ENCODE measurements around the gene NDE1. TPM values are rescaled to one million over a fixed set of nuclear protein-coding genes. Genes with fewer than 3 reads are reported as not detected.
"Not testable (repeated sequence)": the region's sequence is repeated elsewhere in the genome, so short reads cannot be mapped to it uniquely, and the experiment has no call there.

Gene NDE1
- total and polyA plus RNA-seq, 11 donors, result 5.9 to 32.3 (median 17.3) TPM

DNA sequence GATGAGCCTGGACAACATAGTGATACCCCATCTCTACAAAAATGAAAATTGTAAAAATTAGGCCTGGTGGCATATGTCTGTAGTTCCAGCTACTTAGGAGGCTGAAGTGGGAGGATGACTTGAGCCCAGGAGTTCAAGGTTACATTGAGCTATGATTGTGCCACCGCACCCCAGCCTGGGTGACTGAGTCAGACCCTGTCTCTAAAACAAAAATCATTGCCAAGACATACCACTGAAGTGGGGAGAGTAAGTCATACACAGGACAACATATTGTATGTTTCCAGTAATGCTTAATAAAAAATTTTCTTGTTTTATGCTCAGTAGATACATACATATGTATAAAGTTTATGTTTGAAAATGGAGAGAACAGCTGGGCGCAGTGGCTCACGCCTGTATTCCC is 39.2 kb downstream of the NDE1 start:
- WGBS, 4 donors, result 95 to 98% (median 97%) methylated on average over 3 of the region's 3 CpGs
- H3K36me3 ChIP-seq, result peaks cover 0 to 99% (median 86%) of the 10 kb centered on the region in 9 donors
- intact Hi-C loops (cut with DNase I), result no loop called here
- no peak for DNase-seq
- no peak for ATAC-seq
- no peak overlapping the region for H3K4me3 ChIP-seq
- H3K27ac ChIP-seq, result no peak overlapping the region
- no peaks in the 10 kb centered on the region for H3K9me3 ChIP-seq
- no peaks in the 10 kb centered on the region for H3K27me3 ChIP-seq
- H3K4me1 ChIP-seq, result no peaks in the 10 kb centered on the region
- no peak for TF ChIP-seq POLR2A (IDR thresholded peaks at IDR 0.05)
- TF ChIP-seq, protein P1, sequence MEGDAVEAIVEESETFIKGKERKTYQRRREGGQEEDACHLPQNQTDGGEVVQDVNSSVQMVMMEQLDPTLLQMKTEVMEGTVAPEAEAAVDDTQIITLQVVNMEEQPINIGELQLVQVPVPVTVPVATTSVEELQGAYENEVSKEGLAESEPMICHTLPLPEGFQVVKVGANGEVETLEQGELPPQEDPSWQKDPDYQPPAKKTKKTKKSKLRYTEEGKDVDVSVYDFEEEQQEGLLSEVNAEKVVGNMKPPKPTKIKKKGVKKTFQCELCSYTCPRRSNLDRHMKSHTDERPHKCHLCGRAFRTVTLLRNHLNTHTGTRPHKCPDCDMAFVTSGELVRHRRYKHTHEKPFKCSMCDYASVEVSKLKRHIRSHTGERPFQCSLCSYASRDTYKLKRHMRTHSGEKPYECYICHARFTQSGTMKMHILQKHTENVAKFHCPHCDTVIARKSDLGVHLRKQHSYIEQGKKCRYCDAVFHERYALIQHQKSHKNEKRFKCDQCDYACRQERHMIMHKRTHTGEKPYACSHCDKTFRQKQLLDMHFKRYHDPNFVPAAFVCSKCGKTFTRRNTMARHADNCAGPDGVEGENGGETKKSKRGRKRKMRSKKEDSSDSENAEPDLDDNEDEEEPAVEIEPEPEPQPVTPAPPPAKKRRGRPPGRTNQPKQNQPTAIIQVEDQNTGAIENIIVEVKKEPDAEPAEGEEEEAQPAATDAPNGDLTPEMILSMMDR (IDR thresholded peaks at IDR 0.05), result no peak

DNA sequence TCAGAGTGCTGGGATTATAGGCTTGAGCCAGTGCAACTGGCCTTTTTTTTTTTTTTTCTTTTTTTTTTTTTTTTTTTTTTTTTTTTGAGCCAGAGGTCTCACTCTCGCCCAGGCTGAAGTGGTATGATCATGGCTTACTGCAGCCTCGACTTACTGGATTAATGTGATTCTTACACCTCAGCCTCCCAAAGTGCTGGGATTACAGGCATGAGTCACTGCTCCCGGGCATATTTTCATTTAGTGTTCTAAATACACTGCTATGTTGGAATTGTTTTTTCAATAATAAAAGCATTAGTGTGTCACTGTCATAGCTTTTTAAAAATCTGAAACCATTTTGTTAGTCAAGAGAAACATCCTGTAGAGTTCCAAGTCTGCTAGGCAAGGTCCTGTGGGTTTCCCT is 40.3 kb downstream of the NDE1 start:
- WGBS, 4 donors, result 86 to 100% (median 95%) methylated on average over 3 of the region's 3 CpGs
- Histone ChIP-seq H3K9me3 (no peaks in the 10 kb centered on the region), H3K4me3 (no peak overlapping the region), H3K27ac (no peak overlapping the region), H3K36me3 (peaks cover 0 to 99% (median 90%) of the 10 kb centered on the region in 9 donors), H3K27me3 (no peaks in the 10 kb centered on the region), H3K4me1 (no peaks in the 10 kb centered on the region)
- DNase-seq, result no peak
- no peak for ATAC-seq
- TF ChIP-seq, protein P1 (IDR thresholded peaks at IDR 0.05), result no peak
- TF ChIP-seq POLR2A (IDR thresholded peaks at IDR 0.05), result no peak
- intact Hi-C loops (cut with DNase I), result loop anchor here in 1 of 10 donors (5.0 kb wide), 1 partner anchor 53 kb away; no protein-coding TSS in a partner anchor

DNA sequence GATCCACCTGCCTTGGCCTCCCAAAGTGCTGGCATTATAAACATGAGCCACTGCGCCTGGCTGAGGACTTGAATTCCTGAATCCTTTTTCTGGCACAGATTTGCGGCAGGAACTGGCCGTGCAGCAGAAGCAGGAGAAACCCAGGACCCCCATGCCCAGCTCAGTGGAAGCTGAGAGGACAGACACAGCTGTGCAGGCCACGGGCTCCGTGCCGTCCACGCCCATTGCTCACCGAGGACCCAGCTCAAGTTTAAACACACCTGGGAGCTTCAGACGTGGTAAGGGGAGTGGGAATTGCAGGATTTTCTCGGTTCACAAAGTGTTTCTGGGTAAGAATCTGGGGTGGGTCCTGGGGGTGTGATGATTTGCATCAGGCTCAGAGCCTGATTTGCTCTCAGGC is 41.0 kb downstream of the NDE1 start:
- intact Hi-C loops (cut with DNase I), result loop anchor here in 1 of 10 donors (5.0 kb wide), 1 partner anchor 54 kb away; no protein-coding TSS in a partner anchor
- no peak overlapping the region for H3K4me3 ChIP-seq
- no peaks in the 10 kb centered on the region for H3K4me1 ChIP-seq
- DNase-seq (no peak), ATAC-seq (no peak)
- H3K27me3 ChIP-seq, result no peaks in the 10 kb centered on the region
- H3K9me3 ChIP-seq, result no peaks in the 10 kb centered on the region
- no peak for TF ChIP-seq POLR2A (IDR thresholded peaks at IDR 0.05)
- TF ChIP-seq, protein P1 (IDR thresholded peaks at IDR 0.05), result no peak
- WGBS, 4 donors, result 88 to 95% (median 94%) methylated on average over 10 of the region's 10 CpGs
- no peak overlapping the region for H3K27ac ChIP-seq
- H3K36me3 ChIP-seq, result peaks cover 0 to 99% (median 90%) of the 10 kb centered on the region in 9 donors

DNA sequence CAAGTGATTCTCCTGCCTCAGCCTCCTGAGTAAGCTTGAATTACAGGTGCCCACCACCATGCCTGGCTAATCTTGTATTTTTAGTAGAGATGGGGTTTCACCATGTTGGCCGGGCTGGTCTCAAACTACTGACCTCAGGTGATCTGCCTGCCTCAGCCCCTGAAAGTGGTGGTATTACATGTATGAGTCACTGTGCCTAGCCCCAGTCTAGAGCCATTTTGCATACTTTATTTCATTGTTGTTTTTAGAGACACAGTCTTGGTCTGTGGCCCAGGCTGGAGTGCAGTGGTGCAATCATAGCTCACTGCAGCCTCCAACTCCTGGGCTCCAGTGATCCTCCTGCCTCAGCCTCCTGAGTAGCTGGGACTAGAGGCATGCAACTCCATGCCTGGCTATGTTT is 42.5 kb downstream of the NDE1 start:
- not testable (repeated sequence) for H3K4me1 ChIP-seq, ATAC-seq, H3K9me3 ChIP-seq, H3K27me3 ChIP-seq, DNase-seq, H3K27ac ChIP-seq, H3K4me3 ChIP-seq
- 83 to 100% (median 97%) methylated on average over 1 of the region's 1 CpG for WGBS, 4 donors
- H3K36me3 ChIP-seq, result peaks cover 0 to 99% (median 94%) of the 10 kb centered on the region in 9 donors
- intact Hi-C loops (cut with DNase I), result loop anchor here in 1 of 10 donors (5.0 kb wide), 1 partner anchor 55 kb away; no protein-coding TSS in a partner anchor

DNA sequence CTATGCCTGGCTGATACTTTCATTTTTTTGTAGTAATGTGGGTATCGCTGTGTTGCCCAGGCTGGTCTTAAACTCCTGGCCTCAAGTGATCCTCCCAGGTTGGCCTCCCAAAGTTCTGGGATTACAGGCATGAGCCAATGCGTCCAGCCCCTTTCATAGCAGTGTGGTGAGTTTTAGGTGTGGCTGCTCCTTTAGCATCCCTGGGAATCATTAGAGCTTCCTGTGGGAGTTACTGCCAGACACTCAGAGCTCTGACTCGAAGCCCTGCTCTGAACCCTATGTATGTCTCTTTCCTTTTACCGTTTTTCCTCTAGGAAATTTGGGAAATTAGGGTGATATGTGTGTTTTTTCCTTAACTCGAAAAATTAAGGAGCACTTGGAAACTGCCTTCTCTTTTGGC is 44.5 kb downstream of the NDE1 start:
- intact Hi-C loops (cut with DNase I), result loop anchor here in 1 of 10 donors (5.0 kb wide), 1 partner anchor 57 kb away; no protein-coding TSS in a partner anchor

More for the DNA sequence above, 44.5 kb downstream of the NDE1 start:
- Histone ChIP-seq H3K4me1 (no peaks in the 10 kb centered on the region), H3K27ac (no peak overlapping the region), H3K4me3 (no peak overlapping the region), H3K9me3 (no peaks in the 10 kb centered on the region), H3K36me3 (peaks cover 0 to 100% (median 97%) of the 10 kb centered on the region in 9 donors), H3K27me3 (no peaks in the 10 kb centered on the region)
- ATAC-seq (no peak), DNase-seq (no peak)
- TF ChIP-seq, protein P1 (IDR thresholded peaks at IDR 0.05), result no peak
- TF ChIP-seq POLR2A (IDR thresholded peaks at IDR 0.05), result no peak
- 76 to 84% (median 81%) methylated on average over 5 of the region's 5 CpGs for WGBS, 4 donors
